K562 (cell line): ENCODE measurements around the gene MMP17.

Experiments
- BCL6 ChIP-seq: fragments of 250-450 bp; sonication (Bioruptor Pico); IDR thresholded peaks from 2 replicates; pipeline ENCODE4 v1.4.0; 2020
- CBX2 ChIP-seq: fragments of 200-600 bp; sonication (generic); IDR thresholded peaks from one replicate; pipeline ENCODE4 v1.6.1; 2012; ENCODE audit warnings: mild to moderate bottlenecking, low read length, inconsistent platforms; ENCODE audit not compliant: insufficient read depth, poor library complexity, severe bottlenecking
- HDAC2 ChIP-seq: fragments of 450-650 bp; IDR thresholded peaks from 2 replicates; pipeline ENCODE4 v1.6.1; 2016; ENCODE audit warnings: mild to moderate bottlenecking
- POLR2A ChIP-seq: fragments of 450-650 bp; conservative IDR thresholded peaks from 2 replicates; pipeline ENCODE4 v1.6.1; 2016
- RFX7 ChIP-seq: fragments of 250-450 bp; sonication (Bioruptor Pico); IDR thresholded peaks from 2 replicates; pipeline ENCODE4 v1.5.1; 2021; ENCODE audit warnings: mild to moderate bottlenecking
- SRSF9 ChIP-seq: fragments of 200-400 bp; formaldehyde crosslinking; IDR thresholded peaks from 2 replicates; pipeline ENCODE4 v1.6.1; 2017; ENCODE audit warnings: low read depth, low read length, borderline replicate concordance
- TF ChIP-seq, protein P1 (sequence below): fragments of 450-650 bp; IDR thresholded peaks from 2 replicates; pipeline ENCODE4 v1.7.1; 2018; ENCODE audit warnings: mild to moderate bottlenecking, low read depth; ENCODE audit not compliant: partially characterized antibody
- TF ChIP-seq, protein P2 (sequence below): fragments of 450-650 bp; conservative IDR thresholded peaks from 2 replicates; pipeline ENCODE4 v1.6.1; 2016; ENCODE audit warnings: missing genetic modification characterization, low read depth, mild to moderate bottlenecking, control low read depth, missing compliant biosample characterization

DNA sequence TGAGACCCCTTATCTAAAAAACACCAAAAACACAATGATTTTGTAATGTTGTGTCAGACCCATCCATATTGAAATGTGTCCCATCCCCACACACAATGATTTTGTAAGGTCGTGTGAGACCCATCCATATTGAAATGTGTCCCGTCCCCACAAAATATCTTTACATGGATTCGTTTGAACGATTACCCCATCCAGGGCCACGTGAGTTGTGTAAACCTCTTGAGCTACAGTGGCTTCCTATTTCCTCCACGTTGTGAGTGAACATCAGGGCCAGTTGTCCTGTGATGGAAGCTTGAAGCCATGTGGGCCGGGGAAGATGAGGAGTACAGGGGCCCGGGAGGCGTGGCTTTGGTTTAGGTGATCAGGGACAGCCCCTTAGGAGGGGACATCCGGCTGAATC, 39.3 kb downstream of the MMP17 start:
- TF ChIP-seq HDAC2 (no peak), BCL6 (no peak), CBX2 (no peak), SRSF9 (no peak), POLR2A (no peak), RFX7 (CRISPR knock-in tag) (no peak)
- TF ChIP-seq, protein P1, sequence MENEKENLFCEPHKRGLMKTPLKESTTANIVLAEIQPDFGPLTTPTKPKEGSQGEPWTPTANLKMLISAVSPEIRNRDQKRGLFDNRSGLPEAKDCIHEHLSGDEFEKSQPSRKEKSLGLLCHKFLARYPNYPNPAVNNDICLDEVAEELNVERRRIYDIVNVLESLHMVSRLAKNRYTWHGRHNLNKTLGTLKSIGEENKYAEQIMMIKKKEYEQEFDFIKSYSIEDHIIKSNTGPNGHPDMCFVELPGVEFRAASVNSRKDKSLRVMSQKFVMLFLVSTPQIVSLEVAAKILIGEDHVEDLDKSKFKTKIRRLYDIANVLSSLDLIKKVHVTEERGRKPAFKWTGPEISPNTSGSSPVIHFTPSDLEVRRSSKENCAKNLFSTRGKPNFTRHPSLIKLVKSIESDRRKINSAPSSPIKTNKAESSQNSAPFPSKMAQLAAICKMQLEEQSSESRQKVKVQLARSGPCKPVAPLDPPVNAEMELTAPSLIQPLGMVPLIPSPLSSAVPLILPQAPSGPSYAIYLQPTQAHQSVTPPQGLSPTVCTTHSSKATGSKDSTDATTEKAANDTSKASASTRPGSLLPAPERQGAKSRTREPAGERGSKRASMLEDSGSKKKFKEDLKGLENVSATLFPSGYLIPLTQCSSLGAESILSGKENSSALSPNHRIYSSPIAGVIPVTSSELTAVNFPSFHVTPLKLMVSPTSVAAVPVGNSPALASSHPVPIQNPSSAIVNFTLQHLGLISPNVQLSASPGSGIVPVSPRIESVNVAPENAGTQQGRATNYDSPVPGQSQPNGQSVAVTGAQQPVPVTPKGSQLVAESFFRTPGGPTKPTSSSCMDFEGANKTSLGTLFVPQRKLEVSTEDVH, result no peak
- TF ChIP-seq, protein P2, sequence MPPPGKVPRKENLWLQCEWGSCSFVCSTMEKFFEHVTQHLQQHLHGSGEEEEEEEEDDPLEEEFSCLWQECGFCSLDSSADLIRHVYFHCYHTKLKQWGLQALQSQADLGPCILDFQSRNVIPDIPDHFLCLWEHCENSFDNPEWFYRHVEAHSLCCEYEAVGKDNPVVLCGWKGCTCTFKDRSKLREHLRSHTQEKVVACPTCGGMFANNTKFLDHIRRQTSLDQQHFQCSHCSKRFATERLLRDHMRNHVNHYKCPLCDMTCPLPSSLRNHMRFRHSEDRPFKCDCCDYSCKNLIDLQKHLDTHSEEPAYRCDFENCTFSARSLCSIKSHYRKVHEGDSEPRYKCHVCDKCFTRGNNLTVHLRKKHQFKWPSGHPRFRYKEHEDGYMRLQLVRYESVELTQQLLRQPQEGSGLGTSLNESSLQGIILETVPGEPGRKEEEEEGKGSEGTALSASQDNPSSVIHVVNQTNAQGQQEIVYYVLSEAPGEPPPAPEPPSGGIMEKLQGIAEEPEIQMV (tag), result no peak
